ENCODE results near the gene DCUN1D2. TPM values are rescaled to one million over a fixed set of nuclear protein-coding genes. Genes with fewer than 3 reads are reported as not detected.

DCUN1D2 gene
- total RNA-seq, 4 donors from 2014 or later = 12.3 to 20.2 (median 17.3) TPM

GRCh38 chr13:113510871-113511270 is 20.4 kb upstream of the DCUN1D2 start:
- TF ChIP-seq POLR2AphosphoS5 (IDR thresholded peaks at IDR 0.05) = no peak
- no peak for ATAC-seq
- Histone ChIP-seq H3K9me3 (no peaks in the 10 kb centered on the region), H3K27ac (no peak overlapping the region), H3K4me3 (no peak overlapping the region), H3K36me3 (peaks cover 0 to 89% of the 10 kb centered on the region in 2 donors), H3K27me3 (no peaks in the 10 kb centered on the region), H3K4me1 (no peaks in the 10 kb centered on the region)
- WGBS, 2 donors (ENCODE audit: low coverage in 1 of 2) = 90 to 93% methylated on average over 2 to 6 of the region's 21 CpGs

GRCh38 chr13:113509989-113510388 is 19.5 kb upstream of the DCUN1D2 start:
- WGBS, 2 donors (ENCODE audit: low coverage in 1 of 2) = 92 to 100% methylated on average over 2 to 9 of the region's 10 CpGs
- H3K4me1 ChIP-seq = no peaks in the 10 kb centered on the region
- TF ChIP-seq EP300 (IDR thresholded peaks at IDR 0.05) = no peak
- TF ChIP-seq CTCF (IDR thresholded peaks at IDR 0.05) = no peak
- no peak for TF ChIP-seq POLR2A (IDR thresholded peaks at IDR 0.05)
- H3K36me3 ChIP-seq = peaks cover 0 to 89% of the 10 kb centered on the region in 2 donors
- H3K9me3 ChIP-seq = no peaks in the 10 kb centered on the region
- H3K27me3 ChIP-seq = no peaks in the 10 kb centered on the region
- H3K27ac ChIP-seq = no peak overlapping the region
- ATAC-seq = no peak
- no peak overlapping the region for H3K4me3 ChIP-seq

GRCh38 chr13:113508521-113509254 is 18.2 kb upstream of the DCUN1D2 start:
- 90 to 100% methylated on average over 3 to 5 of the region's 17 CpGs for WGBS, 2 donors (ENCODE audit: low coverage in 1 of 2)
- TF ChIP-seq EP300 (IDR thresholded peaks at IDR 0.05) (no peak), POLR2AphosphoS5 (IDR thresholded peaks at IDR 0.05) (no peak), CTCF (IDR thresholded peaks at IDR 0.05) (no peak), POLR2A (IDR thresholded peaks at IDR 0.05) (no peak)
- H3K9me3 ChIP-seq = no peaks in the 10 kb centered on the region
- H3K27ac ChIP-seq = no peak overlapping the region
- no peaks in the 10 kb centered on the region for H3K4me1 ChIP-seq
- H3K36me3 ChIP-seq = peaks cover 0 to 91% of the 10 kb centered on the region in 2 donors
- no peak overlapping the region for H3K4me3 ChIP-seq
- H3K27me3 ChIP-seq = no peaks in the 10 kb centered on the region
- no peak for ATAC-seq

- no peak for ATAC-seq
- Histone ChIP-seq H3K27ac (no peak overlapping the region), H3K36me3 (peaks cover 0 to 91% of the 10 kb centered on the region in 2 donors), H3K4me3 (no peak overlapping the region), H3K9me3 (no peaks in the 10 kb centered on the region), H3K4me1 (no peaks in the 10 kb centered on the region), H3K27me3 (no peaks in the 10 kb centered on the region)
- TF ChIP-seq EP300 (IDR thresholded peaks at IDR 0.05) (no peak), CTCF (IDR thresholded peaks at IDR 0.05) (no peak), POLR2AphosphoS5 (IDR thresholded peaks at IDR 0.05) (no peak)
- WGBS, 2 donors (ENCODE audit: low coverage in 1 of 2) = 96 to 100% methylated on average over 2 to 6 of the region's 21 CpGs
Measured at GRCh38 chr13:113507505-113508345, 17.2 kb upstream of the DCUN1D2 start.

- ATAC-seq = no peak
- peaks cover 0 to 94% of the 10 kb centered on the region in 2 donors for H3K36me3 ChIP-seq
- H3K27ac ChIP-seq = no peak overlapping the region
- H3K4me1 ChIP-seq = no peaks in the 10 kb centered on the region
- no peak for TF ChIP-seq CTCF (IDR thresholded peaks at IDR 0.05)
- no peak for TF ChIP-seq POLR2A (IDR thresholded peaks at IDR 0.05)
- no peak for TF ChIP-seq POLR2AphosphoS5 (IDR thresholded peaks at IDR 0.05)
- TF ChIP-seq EP300 (IDR thresholded peaks at IDR 0.05) = no peak
- WGBS, 2 donors (ENCODE audit: low coverage in 1 of 2) = 72 to 80% methylated on average over 1 to 16 of the region's 21 CpGs
- H3K27me3 ChIP-seq = no peaks in the 10 kb centered on the region
- no peak overlapping the region for H3K4me3 ChIP-seq
- H3K9me3 ChIP-seq = no peaks in the 10 kb centered on the region
Measured at GRCh38 chr13:113506871-113507388, 16.4 kb upstream of the DCUN1D2 start.
